DOHH2 (cell line): Measurements from ENCODE around the gene LCOR.

ENCODE experiments used
- H3F3A ChIP-seq: fragments of 200-600 bp; sonication (generic), shearing (Covaris generic); 2 replicates; pipeline ENCODE4 v1.6.0; 2016; ENCODE audit warnings: antibody characterized with exemption, mild to moderate bottlenecking; ENCODE audit not compliant: control insufficient read depth, insufficient read depth
- H3K27ac ChIP-seq: fragments of 200-600 bp; sonication (generic); 2 replicates; pipeline ENCODE4 v1.5.1; 2014; ENCODE audit warnings: low read depth, mild to moderate bottlenecking, low read length, moderate library complexity
- H3K27me3 ChIP-seq: fragments of 200-600 bp; sonication (generic); 2 replicates; pipeline ENCODE4 v1.6.1; 2014; ENCODE audit warnings: mild to moderate bottlenecking, low read length, mixed read lengths; ENCODE audit not compliant: control insufficient read depth
- H3K36me3 ChIP-seq: fragments of 200-600 bp; sonication (generic); 2 replicates; pipeline ENCODE4 v1.6.1; 2014; ENCODE audit warnings: mild to moderate bottlenecking, low read length, moderate library complexity, mixed read lengths; ENCODE audit not compliant: control insufficient read depth
- H3K4me1 ChIP-seq: fragments of 200-600 bp; sonication (generic); 2 replicates; pipeline ENCODE4 v1.6.1; 2014; ENCODE audit warnings: mild to moderate bottlenecking, low read length, mixed read lengths; ENCODE audit not compliant: control insufficient read depth
- H3K4me2 ChIP-seq: fragments of 200-600 bp; sonication (generic); 2 replicates; pipeline ENCODE4 v1.6.0; 2014; ENCODE audit warnings: mild to moderate bottlenecking, low read length, moderate library complexity
- H3K4me3 ChIP-seq: fragments of 200-600 bp; sonication (generic); 2 replicates; pipeline ENCODE4 v1.5.1; 2014; ENCODE audit warnings: mild to moderate bottlenecking, low read length, mixed read lengths
- H3K79me2 ChIP-seq: fragments of 200-600 bp; sonication (generic); 2 replicates; pipeline ENCODE4 v1.6.1; 2014; ENCODE audit warnings: mild to moderate bottlenecking, low read length, mixed read lengths; ENCODE audit not compliant: control insufficient read depth
- H3K9me2 ChIP-seq: fragments of 200-600 bp; sonication (generic); replicated peaks from 2 replicates; pipeline ENCODE4 v1.6.1; 2014; ENCODE audit warnings: mild to moderate bottlenecking, low read length, mixed read lengths; ENCODE audit not compliant: control insufficient read depth
- H3K9me3 ChIP-seq: fragments of 200-600 bp; sonication (generic); 2 replicates; pipeline ENCODE4 v1.6.1; 2014; ENCODE audit warnings: antibody characterized with exemption, low read length, mixed read lengths; ENCODE audit not compliant: control insufficient read depth, insufficient read depth
- H4K20me1 ChIP-seq: fragments of 200-600 bp; sonication (generic); 2 replicates; pipeline ENCODE4 v1.6.0; 2014; ENCODE audit warnings: low read depth, mild to moderate bottlenecking, antibody characterized with exemption, low read length, moderate library complexity; ENCODE audit not compliant: control insufficient read depth, insufficient read depth
- EZH2phosphoT487 ChIP-seq: fragments of 200-600 bp; sonication (generic); IDR thresholded peaks from 2 replicates; pipeline ENCODE4 v1.6.1; 2017; ENCODE audit warnings: borderline replicate concordance, mild to moderate bottlenecking, antibody characterized with exemption, low read length, moderate library complexity, mixed read lengths
- TF ChIP-seq, protein P1 (sequence below): fragments of 200-600 bp; sonication (generic); IDR thresholded peaks from one replicate; pipeline ENCODE4 v1.5.1; 2014; ENCODE audit warnings: antibody characterized with exemption, mild to moderate bottlenecking, low read depth, low read length; ENCODE audit not compliant: poor library complexity, severe bottlenecking

The LCOR gene

GRCh38 chr10:97023401-97024167, 191.5 kb downstream of the LCOR start:
- Histone ChIP-seq H3K9me2 (no peaks in the 10 kb centered on the region), H3K27ac (no peak overlapping the region), H3K79me2 (no peaks in the 10 kb centered on the region), H3K27me3 (peaks cover 6% of the 10 kb centered on the region; the same call in 1 of the 2 replicates), H3F3A (no peaks in the 10 kb centered on the region), H3K9me3 (no peaks in the 10 kb centered on the region), H4K20me1 (no peaks in the 10 kb centered on the region), H3K36me3 (no peaks in the 10 kb centered on the region), H3K4me1 (peaks cover 20% of the 10 kb centered on the region), H3K4me2 (no peak overlapping the region), H3K4me3 (no peak overlapping the region)
- TF ChIP-seq, protein P1, sequence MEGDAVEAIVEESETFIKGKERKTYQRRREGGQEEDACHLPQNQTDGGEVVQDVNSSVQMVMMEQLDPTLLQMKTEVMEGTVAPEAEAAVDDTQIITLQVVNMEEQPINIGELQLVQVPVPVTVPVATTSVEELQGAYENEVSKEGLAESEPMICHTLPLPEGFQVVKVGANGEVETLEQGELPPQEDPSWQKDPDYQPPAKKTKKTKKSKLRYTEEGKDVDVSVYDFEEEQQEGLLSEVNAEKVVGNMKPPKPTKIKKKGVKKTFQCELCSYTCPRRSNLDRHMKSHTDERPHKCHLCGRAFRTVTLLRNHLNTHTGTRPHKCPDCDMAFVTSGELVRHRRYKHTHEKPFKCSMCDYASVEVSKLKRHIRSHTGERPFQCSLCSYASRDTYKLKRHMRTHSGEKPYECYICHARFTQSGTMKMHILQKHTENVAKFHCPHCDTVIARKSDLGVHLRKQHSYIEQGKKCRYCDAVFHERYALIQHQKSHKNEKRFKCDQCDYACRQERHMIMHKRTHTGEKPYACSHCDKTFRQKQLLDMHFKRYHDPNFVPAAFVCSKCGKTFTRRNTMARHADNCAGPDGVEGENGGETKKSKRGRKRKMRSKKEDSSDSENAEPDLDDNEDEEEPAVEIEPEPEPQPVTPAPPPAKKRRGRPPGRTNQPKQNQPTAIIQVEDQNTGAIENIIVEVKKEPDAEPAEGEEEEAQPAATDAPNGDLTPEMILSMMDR: no peak
- TF ChIP-seq EZH2phosphoT487: no peak

DNA sequence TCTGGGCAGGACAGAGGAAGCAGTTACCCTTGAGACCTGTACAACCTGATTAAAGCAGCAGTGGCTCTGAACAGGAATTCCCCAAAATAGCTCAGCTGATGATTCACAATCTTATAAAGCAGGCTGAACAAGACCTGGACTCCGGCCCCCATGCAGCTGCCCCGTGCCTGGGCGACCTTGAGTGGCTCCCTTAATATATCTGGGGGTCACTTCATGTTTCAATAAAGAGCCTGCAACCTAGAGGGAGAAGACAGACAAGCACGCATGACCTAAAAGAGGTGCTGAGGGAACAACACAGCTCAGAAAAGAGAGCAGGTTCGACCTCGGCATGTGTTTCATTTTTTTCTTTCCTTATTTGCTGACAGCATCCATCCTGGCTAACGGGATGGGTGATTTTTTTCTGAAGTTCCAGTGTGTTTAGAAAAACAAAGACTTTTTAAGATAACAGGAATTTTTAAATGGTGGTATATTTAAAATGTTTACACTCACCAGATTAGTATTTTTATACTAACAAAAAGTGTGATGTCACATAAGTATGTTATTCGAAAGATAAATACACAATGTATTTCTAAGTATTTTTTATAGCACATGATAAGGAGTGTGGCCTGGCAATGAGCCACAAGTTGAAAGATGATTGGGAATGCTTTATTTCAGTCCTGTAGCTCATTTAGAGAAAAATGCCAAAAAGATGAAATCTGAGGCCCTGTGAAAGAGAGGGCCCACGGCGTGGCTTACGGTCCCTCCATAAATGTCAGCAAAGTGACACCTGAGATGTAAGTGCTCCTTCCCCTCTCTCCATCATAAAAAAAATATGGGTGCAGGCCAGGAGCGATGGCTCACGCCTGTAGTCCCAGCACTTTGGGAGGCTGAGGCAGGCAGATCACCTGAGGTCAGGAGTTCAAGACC, 192.3 kb downstream of the LCOR start:
- Histone ChIP-seq H3K79me2 (no peaks in the 10 kb centered on the region), H4K20me1 (no peaks in the 10 kb centered on the region), H3K4me3 (no peak overlapping the region), H3K4me2 (no peak overlapping the region), H3K27me3 (peaks cover 6% of the 10 kb centered on the region; the same call in 1 of the 2 replicates), H3K4me1 (peaks cover 20% of the 10 kb centered on the region), H3F3A (no peaks in the 10 kb centered on the region), H3K9me3 (no peaks in the 10 kb centered on the region), H3K36me3 (no peaks in the 10 kb centered on the region), H3K27ac (no peak overlapping the region), H3K9me2 (no peaks in the 10 kb centered on the region)
- TF ChIP-seq, protein P1: no peak
- TF ChIP-seq EZH2phosphoT487: no peak

DNA sequence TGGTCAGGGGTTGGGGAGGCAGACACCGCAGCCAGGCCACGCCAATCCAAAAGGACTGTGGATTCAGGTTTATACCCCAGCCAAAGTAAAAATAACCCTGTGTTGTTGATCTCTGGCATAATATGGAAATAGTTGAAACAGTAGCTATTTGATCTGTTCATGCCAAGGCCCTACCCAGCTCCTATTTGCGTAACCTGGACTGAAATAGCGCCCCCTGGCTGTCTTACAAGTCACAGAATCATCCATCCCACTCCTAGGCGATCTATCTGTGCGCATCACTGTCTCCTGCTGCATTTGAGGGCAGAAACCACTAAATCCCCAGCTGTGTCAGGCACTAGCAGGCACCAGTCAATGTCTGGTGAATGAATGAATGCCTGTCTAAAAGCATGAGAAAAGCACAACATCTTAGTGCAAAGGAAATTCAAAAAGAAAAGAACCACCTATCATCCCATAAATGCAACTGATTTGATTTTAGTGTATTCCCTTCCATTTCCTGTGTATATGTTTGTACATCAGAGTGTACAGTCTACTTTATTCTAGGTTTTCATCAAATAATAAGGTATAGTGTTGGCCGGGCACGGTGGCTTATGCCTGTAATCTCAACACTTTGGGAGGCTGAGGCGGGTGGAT, 193.6 kb downstream of the LCOR start:
- Histone ChIP-seq H3K4me2 (no peak overlapping the region), H3K9me2 (no peaks in the 10 kb centered on the region), H4K20me1 (no peaks in the 10 kb centered on the region), H3K27me3 (peaks cover 6% of the 10 kb centered on the region; the same call in 1 of the 2 replicates), H3K4me3 (no peak overlapping the region), H3K4me1 (peaks cover 20% of the 10 kb centered on the region), H3K79me2 (no peaks in the 10 kb centered on the region), H3K27ac (no peak overlapping the region), H3K9me3 (no peaks in the 10 kb centered on the region), H3F3A (no peaks in the 10 kb centered on the region), H3K36me3 (no peaks in the 10 kb centered on the region)
- TF ChIP-seq, protein P1: peak; percentile 90
- no peak for TF ChIP-seq EZH2phosphoT487
